Effector memory CD4-positive, alpha-beta T cell (primary cell): ENCODE measurements around the gene SP3.

Experiments
- DNase-seq, 3 donors: peaks; one replicate each; pipeline ENCODE4 v3.0.0-alpha.2; 2020
- H3K27ac ChIP-seq: 2 replicates; pipeline ENCODE4 v1.7.0; 2013; ENCODE audit warnings: mild to moderate bottlenecking, low read length, moderate library complexity; ENCODE audit not compliant: insufficient read depth, poor library complexity, severe bottlenecking
- H3K27me3 ChIP-seq: replicated peaks from 2 replicates; pipeline ENCODE4 v1.7.0; 2013; ENCODE audit warnings: mild to moderate bottlenecking, low read length; ENCODE audit not compliant: insufficient read depth, control insufficient read depth, poor library complexity, severe bottlenecking
- H3K36me3 ChIP-seq: 2 replicates; pipeline ENCODE4 v1.7.0; 2013; ENCODE audit warnings: mild to moderate bottlenecking, low read length, moderate library complexity; ENCODE audit not compliant: control insufficient read depth, insufficient read depth
- H3K4me1 ChIP-seq: 2 replicates; pipeline ENCODE4 v1.7.0; 2013; ENCODE audit warnings: low read length, mild to moderate bottlenecking; ENCODE audit not compliant: control insufficient read depth, insufficient read depth, poor library complexity, severe bottlenecking
- H3K4me3 ChIP-seq: 2 replicates; pipeline ENCODE4 v1.7.0; 2013; ENCODE audit warnings: low read length, low read depth, mild to moderate bottlenecking; ENCODE audit not compliant: insufficient read depth, poor library complexity, severe bottlenecking
- H3K9me3 ChIP-seq: 2 replicates; pipeline ENCODE4 v1.7.0; 2013; ENCODE audit warnings: mild to moderate bottlenecking, low read length, moderate library complexity; ENCODE audit not compliant: control insufficient read depth

The SP3 gene

GRCh38 chr2:173970516-173970924 lies 5.3 kb upstream of the SP3 start:
- Histone ChIP-seq H3K4me1 (no peaks in the 10 kb centered on the region), H3K4me3 (no peak overlapping the region), H3K36me3 (no peaks in the 10 kb centered on the region), H3K27ac (no peak overlapping the region), H3K9me3 (no peaks in the 10 kb centered on the region), H3K27me3 (no peaks in the 10 kb centered on the region)
- no peak for DNase-seq

GRCh38 chr2:173969886-173970285 lies 4.7 kb upstream of the SP3 start:
- H3K27me3 ChIP-seq, result no peaks in the 10 kb centered on the region
- H3K4me3 ChIP-seq, result no peak overlapping the region
- H3K36me3 ChIP-seq, result no peaks in the 10 kb centered on the region
- DNase-seq, result no peak
- H3K4me1 ChIP-seq, result no peaks in the 10 kb centered on the region
- H3K9me3 ChIP-seq, result no peaks in the 10 kb centered on the region
- H3K27ac ChIP-seq, result no peak overlapping the region

DNA sequence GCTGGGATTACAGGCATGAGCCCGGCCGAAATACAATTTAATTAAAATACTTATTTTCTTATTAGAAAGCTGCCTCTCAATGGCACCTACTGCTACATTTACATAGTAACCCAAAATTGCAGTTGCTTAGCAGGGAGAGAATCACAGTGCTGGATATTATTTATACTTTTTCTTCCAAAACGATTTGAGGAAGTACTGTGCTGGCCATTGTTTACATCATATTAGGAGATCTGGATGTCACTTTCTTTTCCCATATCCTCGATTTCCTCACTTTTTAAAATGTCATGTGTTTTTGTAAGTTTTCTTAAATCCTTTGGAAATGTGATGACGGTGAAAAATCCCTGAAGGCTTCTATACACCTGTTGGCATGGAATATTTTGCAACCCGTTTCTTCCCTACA lies 3.4 kb upstream of the SP3 start:
- H3K4me3 ChIP-seq, result no peak overlapping the region
- H3K36me3 ChIP-seq, result no peaks in the 10 kb centered on the region
- H3K9me3 ChIP-seq, result no peaks in the 10 kb centered on the region
- no peaks in the 10 kb centered on the region for H3K27me3 ChIP-seq
- no peaks in the 10 kb centered on the region for H3K4me1 ChIP-seq
- DNase-seq, result no peak
- no peak overlapping the region for H3K27ac ChIP-seq

GRCh38 chr2:173966274-173967098 lies 1.3 kb upstream of the SP3 start:
- Histone ChIP-seq H3K27ac (peak overlapping the region; percentile 97), H3K27me3 (no peaks in the 10 kb centered on the region), H3K4me1 (peaks cover 6% of the 10 kb centered on the region), H3K4me3 (peak overlapping the region; percentile 97), H3K9me3 (no peaks in the 10 kb centered on the region), H3K36me3 (no peaks in the 10 kb centered on the region)
- no peak for DNase-seq

DNA sequence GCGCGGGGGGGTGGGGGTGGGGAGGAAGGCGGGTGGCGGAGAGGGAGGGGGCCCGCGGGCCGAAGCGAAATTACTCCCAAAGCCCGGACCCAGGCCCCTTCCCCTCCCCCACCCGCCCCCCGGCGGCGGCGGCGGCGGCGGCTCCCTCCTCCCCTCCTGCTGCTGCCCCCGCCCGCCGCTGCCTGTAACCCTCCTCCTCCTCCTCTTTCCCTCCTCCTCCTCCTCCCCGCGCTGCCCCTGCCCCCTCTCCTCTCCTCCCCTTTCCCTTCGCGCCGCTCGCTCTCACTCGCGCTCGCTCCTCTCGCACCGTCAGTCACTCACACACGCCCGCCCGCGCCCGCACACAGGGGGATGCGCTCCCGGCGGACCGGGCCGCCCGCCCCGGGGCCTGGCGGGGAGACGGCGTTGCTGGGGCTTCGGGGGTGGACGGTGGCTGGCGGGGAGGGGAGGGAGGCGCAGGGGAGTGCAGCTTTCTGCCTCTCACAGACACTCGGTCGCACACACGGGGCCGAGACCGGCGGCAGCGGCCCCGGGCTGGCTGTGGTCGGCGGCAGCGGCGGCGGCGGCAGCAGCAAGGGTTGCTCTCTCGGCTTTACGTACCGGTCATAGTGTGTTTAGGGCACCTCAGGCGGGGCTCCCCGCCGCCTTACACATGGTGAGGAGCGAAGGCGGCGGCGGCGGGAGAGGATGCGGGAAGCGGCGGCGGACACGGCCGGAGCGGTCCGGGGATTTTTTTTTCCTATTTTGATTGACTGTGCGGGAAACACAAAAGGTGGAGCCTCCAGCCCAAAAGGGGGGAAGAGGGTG lies 405 bp downstream of the SP3 start:
- H3K9me3 ChIP-seq, result no peaks in the 10 kb centered on the region
- peak overlapping the region; percentile 97 for H3K27ac ChIP-seq
- H3K4me3 ChIP-seq, result peak overlapping the region; percentile 97
- peaks cover 6% of the 10 kb centered on the region for H3K4me1 ChIP-seq
- peak; percentile 75 to 80 (median 75) for DNase-seq
- H3K27me3 ChIP-seq, result no peaks in the 10 kb centered on the region
- H3K36me3 ChIP-seq, result no peaks in the 10 kb centered on the region

DNA sequence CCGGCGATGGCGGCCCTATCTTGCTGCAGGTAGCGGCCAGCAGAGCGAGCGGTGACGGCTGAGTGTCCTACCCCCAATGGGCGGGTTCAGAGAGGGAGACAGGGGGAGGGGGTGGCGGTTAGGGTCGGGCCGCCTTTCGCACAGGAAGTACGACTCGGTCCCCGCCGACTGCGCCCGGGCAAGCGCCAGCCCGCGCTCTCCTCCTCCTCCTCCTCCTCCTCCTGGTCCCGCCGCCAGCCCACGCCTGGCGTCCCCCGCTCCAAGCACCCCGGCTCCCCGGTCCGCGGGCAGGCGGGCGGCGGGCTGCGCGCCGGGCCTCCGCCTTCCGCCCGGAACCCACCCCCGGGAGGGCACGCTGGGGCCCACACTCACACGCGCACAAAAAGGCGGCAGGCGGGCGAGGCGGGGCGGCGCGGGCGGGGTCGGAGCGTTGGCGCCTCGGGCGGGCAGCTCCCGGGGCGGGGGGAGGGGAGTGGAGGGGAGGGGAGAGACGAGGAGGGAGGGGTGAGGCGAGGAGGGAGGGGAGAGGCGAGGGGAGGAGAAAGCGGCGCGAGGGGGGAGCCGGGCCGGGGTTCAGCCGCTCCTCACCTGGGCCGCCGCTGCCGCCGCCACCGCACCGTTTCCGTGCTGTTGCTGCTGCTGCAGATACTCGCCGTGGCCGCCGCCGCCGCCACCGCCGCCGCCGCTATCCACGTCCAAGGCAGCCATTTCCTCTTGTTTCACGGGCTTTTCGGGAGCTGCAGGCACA lies 1.2 kb downstream of the SP3 start:
- peak; percentile 87 to 89 (median 88) for DNase-seq
- Histone ChIP-seq H3K27me3 (no peaks in the 10 kb centered on the region), H3K4me1 (peaks cover 12% of the 10 kb centered on the region), H3K27ac (peak overlapping the region; percentile 97), H3K4me3 (peak overlapping the region; percentile 82), H3K9me3 (no peaks in the 10 kb centered on the region), H3K36me3 (no peaks in the 10 kb centered on the region)

DNA sequence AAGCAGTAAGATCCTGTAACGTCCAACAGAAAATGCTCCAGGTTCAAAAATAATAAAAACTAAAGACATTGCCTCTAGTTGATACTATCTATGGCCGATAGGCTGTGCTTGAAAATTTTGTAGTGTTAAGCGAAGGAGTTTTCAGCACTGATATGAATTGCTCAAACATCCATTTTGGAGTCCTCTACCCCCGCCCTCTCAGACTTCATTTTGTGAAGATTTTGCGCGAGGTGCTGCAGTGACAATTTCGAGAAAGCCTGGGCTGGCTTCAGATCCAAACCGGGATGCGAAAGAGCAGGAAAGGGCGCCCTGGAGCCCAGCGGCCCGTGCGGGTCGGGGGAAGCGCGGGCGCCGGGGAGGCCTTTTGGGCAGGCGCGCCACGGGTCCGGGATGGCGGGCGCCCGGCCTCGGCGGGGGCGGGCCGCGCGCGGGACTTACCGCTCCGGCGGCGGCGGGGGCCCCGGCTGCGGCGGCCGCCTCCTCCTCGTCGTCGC lies 1.8 kb downstream of the SP3 start:
- Histone ChIP-seq H3K4me1 (peaks cover 16% of the 10 kb centered on the region), H3K36me3 (no peaks in the 10 kb centered on the region), H3K9me3 (no peaks in the 10 kb centered on the region), H3K27ac (peak overlapping the region; percentile 97), H3K4me3 (peak overlapping the region; percentile 82), H3K27me3 (no peaks in the 10 kb centered on the region)
- DNase-seq, result peak in 1 of 3 donors; percentile 53

GRCh38 chr2:173962583-173963110 lies 2.5 kb downstream of the SP3 start:
- peak overlapping the region; percentile 97 for H3K27ac ChIP-seq
- DNase-seq, result no peak
- no peaks in the 10 kb centered on the region for H3K36me3 ChIP-seq
- H3K4me1 ChIP-seq, result peaks cover 16% of the 10 kb centered on the region
- peak overlapping the region; percentile 82 for H3K4me3 ChIP-seq
- H3K27me3 ChIP-seq, result no peaks in the 10 kb centered on the region
- H3K9me3 ChIP-seq, result no peaks in the 10 kb centered on the region

DNA sequence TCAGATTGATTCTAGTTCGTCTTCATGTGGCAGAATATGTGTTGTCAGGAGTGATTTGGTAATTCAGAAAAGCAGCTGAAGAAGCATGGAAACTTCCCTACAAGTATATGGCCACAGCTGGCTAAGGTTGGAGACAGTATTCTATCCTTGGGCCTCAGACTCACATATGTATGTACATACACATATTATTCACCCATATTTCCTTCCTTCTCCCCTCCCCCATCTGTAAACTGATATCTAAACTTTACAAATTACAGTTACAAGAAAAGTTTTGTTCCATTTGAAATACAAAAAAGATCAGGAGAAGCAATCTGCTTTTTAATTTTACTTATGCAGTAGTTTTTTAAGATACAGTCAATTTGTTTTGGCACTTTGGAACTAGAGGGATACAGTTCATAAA lies 3.1 kb downstream of the SP3 start:
- H3K4me1 ChIP-seq, result peaks cover 16% of the 10 kb centered on the region
- H3K36me3 ChIP-seq, result no peaks in the 10 kb centered on the region
- peak overlapping the region; percentile 82 for H3K4me3 ChIP-seq
- H3K27ac ChIP-seq, result peak overlapping the region; percentile 97
- no peak for DNase-seq
- H3K9me3 ChIP-seq, result no peaks in the 10 kb centered on the region
- no peaks in the 10 kb centered on the region for H3K27me3 ChIP-seq
